Measurements from ENCODE around the gene MRPS11.
"Not testable (repeated sequence)": the region's sequence is repeated elsewhere in the genome, so short reads cannot be mapped to it uniquely, and the experiment has no call there.

The MRPS11 gene

GRCh38 chr15:88467073-88467934 is at the start of gene MRPS11, which contains the start of gene MRPL46:
Gene MRPS11, plus strand, starts transcription at chr15:88467708. Its CDS starts 10 bp downstream, at chr15:88467718.
Gene MRPL46, minus strand, starts transcription at chr15:88467388. Its CDS starts 11 bp downstream, at chr15:88467377.
- Histone ChIP-seq H3K36me3 (peaks cover 41 to 73% (median 64%) of the 10 kb centered on the region in 11 experiments), H4K20me1 (peaks cover 0 to 18% (median 5%) of the 10 kb centered on the region in 11 experiments; a peak in 5 of 22 replicates), H3K27me3 (no peaks in the 10 kb centered on the region), H3K27ac (peak within 1 kb of the TSS; percentile 94 to 99 (median 98)), H3K4me3 (peak within 1 kb of the TSS; percentile 81 to 93 (median 87)), H3K4me1 (peaks cover 23 to 50% (median 40%) of the 10 kb centered on the region in 10 experiments), H3K4me2 (peak within 1 kb of the TSS; percentile 84 to 98 (median 93)), H3K9ac (peak within 1 kb of the TSS; percentile 89 to 99 (median 95)), H3K9me3 (replicated peaks in 1 of 11) (no peaks in the 10 kb centered on the region)
- no peak for TF ChIP-seq Cebpa-rat (IDR thresholded peaks at IDR 0.05)

GRCh38 chr15:88419830-88420229 is 47.7 kb upstream of the MRPS11 start:
- Histone ChIP-seq H3K27ac (no peak overlapping the region), H3K4me3 (no peak overlapping the region), H3K27me3 (no peaks in the 10 kb centered on the region), H3K9ac (no peak overlapping the region), H3K36me3 (no peaks in the 10 kb centered on the region), H3K4me2 (no peak overlapping the region), H3K4me1 (no peaks in the 10 kb centered on the region), H4K20me1 (no peaks in the 10 kb centered on the region), H3K9me3 (replicated peaks in 1 of 11) (no peaks in the 10 kb centered on the region)
- TF ChIP-seq Cebpa-rat (IDR thresholded peaks at IDR 0.05) = no peak

GRCh38 chr15:88423331-88423730 is 44.2 kb upstream of the MRPS11 start:
- H3K4me1 ChIP-seq = no peaks in the 10 kb centered on the region
- no peak overlapping the region for H3K4me3 ChIP-seq
- no peak overlapping the region for H3K27ac ChIP-seq
- no peak for TF ChIP-seq Cebpa-rat (IDR thresholded peaks at IDR 0.05)
- H3K4me2 ChIP-seq = no peak overlapping the region
- no peaks in the 10 kb centered on the region for H3K9me3 ChIP-seq (replicated peaks in 1 of 11)
- no peaks in the 10 kb centered on the region for H3K36me3 ChIP-seq
- no peak overlapping the region for H3K9ac ChIP-seq
- H4K20me1 ChIP-seq = no peaks in the 10 kb centered on the region
- H3K27me3 ChIP-seq = no peaks in the 10 kb centered on the region; a peak in 1 of 22 replicates

- H3K4me2 ChIP-seq = no peak overlapping the region
These were observed 41.2 kb upstream of the MRPS11 start for GRCh38 chr15:88426304-88426703.

GRCh38 chr15:88428053-88428452 is 39.5 kb upstream of the MRPS11 start:
- Histone ChIP-seq H3K4me3 (no peak overlapping the region), H3K4me1 (no peaks in the 10 kb centered on the region), H3K27ac (no peak overlapping the region), H3K4me2 (no peak overlapping the region), H3K27me3 (no peaks in the 10 kb centered on the region; a peak in 1 of 22 replicates), H3K9ac (no peak overlapping the region), H3K36me3 (no peaks in the 10 kb centered on the region), H3K9me3 (replicated peaks in 1 of 11) (no peaks in the 10 kb centered on the region), H4K20me1 (no peaks in the 10 kb centered on the region)
- TF ChIP-seq Cebpa-rat (IDR thresholded peaks at IDR 0.05) = no peak

More at GRCh38 chr15:88426304-88426703, 41.2 kb upstream of the MRPS11 start:
- Histone ChIP-seq H3K9me3 (replicated peaks in 1 of 11) (no peaks in the 10 kb centered on the region), H3K27me3 (no peaks in the 10 kb centered on the region; a peak in 1 of 22 replicates), H3K4me3 (no peak overlapping the region), H3K4me1 (no peaks in the 10 kb centered on the region), H4K20me1 (no peaks in the 10 kb centered on the region), H3K27ac (no peak overlapping the region), H3K36me3 (no peaks in the 10 kb centered on the region), H3K9ac (no peak overlapping the region)
- no peak for TF ChIP-seq Cebpa-rat (IDR thresholded peaks at IDR 0.05)

- Histone ChIP-seq H3K4me3 (no peak overlapping the region), H3K9ac (no peak overlapping the region), H3K27ac (no peak overlapping the region)
These were observed 38.5 kb upstream of the MRPS11 start for GRCh38 chr15:88428805-88429605.

GRCh38 chr15:88430051-88430450 is 37.5 kb upstream of the MRPS11 start:
- TF ChIP-seq Cebpa-rat (IDR thresholded peaks at IDR 0.05) = no peak
- Histone ChIP-seq H3K4me3 (no peak overlapping the region), H3K27me3 (no peaks in the 10 kb centered on the region; a peak in 1 of 22 replicates), H4K20me1 (no peaks in the 10 kb centered on the region), H3K9ac (no peak overlapping the region), H3K9me3 (replicated peaks in 1 of 11) (no peaks in the 10 kb centered on the region), H3K36me3 (no peaks in the 10 kb centered on the region), H3K4me2 (no peak overlapping the region), H3K27ac (no peak overlapping the region), H3K4me1 (no peaks in the 10 kb centered on the region)

More at GRCh38 chr15:88428805-88429605, 38.5 kb upstream of the MRPS11 start:
- H4K20me1 ChIP-seq = no peaks in the 10 kb centered on the region
- no peaks in the 10 kb centered on the region; a peak in 1 of 22 replicates for H3K27me3 ChIP-seq
- no peak overlapping the region for H3K4me2 ChIP-seq
- H3K9me3 ChIP-seq (replicated peaks in 1 of 11) = no peaks in the 10 kb centered on the region
- no peaks in the 10 kb centered on the region for H3K36me3 ChIP-seq
- H3K4me1 ChIP-seq = no peaks in the 10 kb centered on the region
- no peak for TF ChIP-seq Cebpa-rat (IDR thresholded peaks at IDR 0.05)

- Histone ChIP-seq H3K4me2 (no peak overlapping the region), H3K4me1 (no peaks in the 10 kb centered on the region), H3K27me3 (no peaks in the 10 kb centered on the region), H3K27ac (no peak overlapping the region), H3K4me3 (no peak overlapping the region), H3K9me3 (replicated peaks in 1 of 11) (no peaks in the 10 kb centered on the region), H3K9ac (no peak overlapping the region), H4K20me1 (no peaks in the 10 kb centered on the region), H3K36me3 (no peaks in the 10 kb centered on the region)
- no peak for TF ChIP-seq Cebpa-rat (IDR thresholded peaks at IDR 0.05)
These were observed 36.1 kb upstream of the MRPS11 start for GRCh38 chr15:88431441-88431840.

GRCh38 chr15:88433046-88433685 is 34.3 kb upstream of the MRPS11 start:
- H3K36me3 ChIP-seq = no peaks in the 10 kb centered on the region
- no peak overlapping the region for H3K4me2 ChIP-seq
- no peaks in the 10 kb centered on the region for H3K27me3 ChIP-seq
- no peak overlapping the region for H3K9ac ChIP-seq
- no peaks in the 10 kb centered on the region for H3K9me3 ChIP-seq (replicated peaks in 1 of 11)
- no peak for TF ChIP-seq Cebpa-rat (IDR thresholded peaks at IDR 0.05)
- no peak overlapping the region for H3K27ac ChIP-seq
- no peaks in the 10 kb centered on the region for H3K4me1 ChIP-seq
- H4K20me1 ChIP-seq = no peaks in the 10 kb centered on the region
- no peak overlapping the region for H3K4me3 ChIP-seq

GRCh38 chr15:88434106-88434505 is 33.4 kb upstream of the MRPS11 start:
- H3K27ac ChIP-seq; H3K27me3 ChIP-seq; H3K4me3 ChIP-seq; H4K20me1 ChIP-seq; H3K4me2 ChIP-seq; H3K4me1 ChIP-seq; H3K9me3 ChIP-seq (replicated peaks in 1 of 11); H3K9ac ChIP-seq; H3K36me3 ChIP-seq: not testable (repeated sequence)

Measured in BLaER1 treated with 17β-estradiol and CSF1 and Interleukin-3, amounts not matched to agents 10 nM and 100 nM (cell line).